ENCODE measurements around the gene AFP. TPM values are rescaled to one million over a fixed set of nuclear protein-coding genes. Genes with fewer than 3 reads are reported as not detected.

AFP gene
- total and polyA plus RNA-seq, 2 of the 8 experiments (the other 6 are each of a cell fraction or from before 2014, with no cell fraction given) = 6.1 to 10.4 TPM

GRCh38 chr4:73486497-73486896 is 50.5 kb downstream of the AFP start:
- Histone ChIP-seq H3K79me2 (ENCODE audit: control insufficient read depth in 1 of 2, insufficient read depth in 2 of 2, low read length in 2 of 2) (no peaks in the 10 kb centered on the region), H2BK12ac (ENCODE audit: low read depth, low read length) (no peak overlapping the region), H4K8ac (ENCODE audit: extremely low read depth, insufficient read depth, low read length) (no peak overlapping the region), H4K20me1 (replicated peaks in 1 of 2; ENCODE audit: control insufficient read depth in 1 of 2, insufficient read depth in 2 of 2, low read length in 2 of 2) (no peaks in the 10 kb centered on the region), H2BK15ac (ENCODE audit: low read length) (no peak overlapping the region), H2BK20ac (ENCODE audit: low read length) (no peak overlapping the region), H2AFZ (ENCODE audit: low read length) (no peak overlapping the region), H3K4me2 (ENCODE audit: insufficient read depth in 1 of 2, low read depth in 2 of 2, low read length in 2 of 2) (no peak overlapping the region), H4K91ac (replicated peaks; ENCODE audit: insufficient read length, low read length) (no peak overlapping the region), H3K9ac (replicated peaks in 1 of 4; ENCODE audit: extremely low read depth in 1 of 4, low read depth in 3 of 4, low read length in 3 of 4) (no peak overlapping the region), H3K18ac (ENCODE audit: extremely low read depth, low read length) (no peak overlapping the region), H3K4me1 (replicated peaks in 1 of 4; ENCODE audit: control insufficient read depth in 3 of 4, insufficient read depth in 4 of 4, low read length in 3 of 4) (0 out of 7 replicates have a peak, but pooled peaks cover 0 to 2% (median 0%) of the 10 kb centered on the region in 4 experiments), H3K23me2 (ENCODE audit: low read depth, low read length) (no peaks in the 10 kb centered on the region; the same call in 1 of the 2 replicates), H3K56ac (replicated peaks; ENCODE audit: insufficient read length, low read depth, low read length) (no peak overlapping the region), H3K4ac (replicated peaks; ENCODE audit: insufficient read length, low read depth, low read length) (no peak overlapping the region), H3K79me1 (ENCODE audit: low read depth, low read length) (no peaks in the 10 kb centered on the region), H4K5ac (ENCODE audit: insufficient read length, low read depth, low read length) (no peak overlapping the region), H3K4me3 (ENCODE audit: extremely low read depth in 1 of 4, insufficient read depth in 2 of 4, low read depth in 3 of 4, low read length in 4 of 4) (no peak overlapping the region), H3K23ac (ENCODE audit: insufficient read length) (no peak overlapping the region), H3K9me3 (ENCODE audit: insufficient read depth in 2 of 2, low read depth in 1 of 2, low read length in 1 of 2) (no peaks in the 10 kb centered on the region), H2BK120ac (replicated peaks; ENCODE audit: low read depth, low read length) (no peak overlapping the region), H3K27ac (ENCODE audit: low read depth, low read length) (no peak overlapping the region), H2BK5ac (ENCODE audit: low read depth, low read length) (no peak overlapping the region), H3K14ac (ENCODE audit: insufficient read length) (no peak overlapping the region), H2AK5ac (ENCODE audit: low read depth, low read length) (no peak overlapping the region), H3K36me3 (ENCODE audit: control insufficient read depth in 2 of 4, insufficient read depth in 4 of 4, low read length in 3 of 4) (no peaks in the 10 kb centered on the region), H3K27me3 (replicated peaks in 1 of 4; ENCODE audit: control insufficient read depth in 3 of 4, extremely low read depth in 1 of 4, insufficient read depth in 3 of 4, low read length in 3 of 4) (no peaks in the 10 kb centered on the region)
- ChIA-PET POLR2A (ENCODE audit: partially characterized antibody) (no interaction called here), CTCF (ENCODE audit: partially characterized antibody) (interaction anchor here (1.3 to 2.0 kb wide), 2 partner anchors 12 to 41 kb away, joined by 4 to 7 read pairs; no protein-coding TSS in a partner anchor)
- no peak for DNase-seq (ENCODE audit: low read depth in 1 of 2, low spot score in 2 of 2)
- TF ChIP-seq RXRA (IDR thresholded peaks at IDR 0.05; ENCODE audit: insufficient read depth, low read depth, low read length) (no peak), CHD1 (IDR thresholded peaks at IDR 0.05; ENCODE audit: low read depth, low read length) (no peak), HDAC6 (IDR thresholded peaks at IDR 0.05; ENCODE audit: low read depth, low read length) (no peak), CBX5 (IDR thresholded peaks at IDR 0.05; ENCODE audit: low read depth, low read length) (no peak)
- WGBS, 2 experiments (ENCODE audit: extremely low coverage in 1 of 2, insufficient coverage in 1 of 2, insufficient read length in 1 of 2, insufficient replicate concordance in 2 of 2, low coverage in 1 of 2, low lambda C conversion rate in 2 of 2, missing lambda C conversion rate in 1 of 2) = 90% methylated on average over 1 of the region's 1 CpG; no CpG with 5 or more reads in 1 of the 2 experiments
- no peak for FAIRE-seq
